Ammon's horn (tissue), 1 donor: ENCODE data around the gene KIF4B.
"Not testable (repeated sequence)": the region's sequence is repeated elsewhere in the genome, so short reads cannot be mapped to it uniquely, and the experiment has no call there.

ENCODE experiments used
- DNase-seq: peaks from one replicate; pipeline ENCODE4 v3.0.0-alpha.2; 2016; ENCODE audit warnings: low spot score

Gene KIF4B

GRCh38 chr5:155004138-155004744 is 9.3 kb upstream of the KIF4B start:
- peak; percentile 29 for DNase-seq

DNA sequence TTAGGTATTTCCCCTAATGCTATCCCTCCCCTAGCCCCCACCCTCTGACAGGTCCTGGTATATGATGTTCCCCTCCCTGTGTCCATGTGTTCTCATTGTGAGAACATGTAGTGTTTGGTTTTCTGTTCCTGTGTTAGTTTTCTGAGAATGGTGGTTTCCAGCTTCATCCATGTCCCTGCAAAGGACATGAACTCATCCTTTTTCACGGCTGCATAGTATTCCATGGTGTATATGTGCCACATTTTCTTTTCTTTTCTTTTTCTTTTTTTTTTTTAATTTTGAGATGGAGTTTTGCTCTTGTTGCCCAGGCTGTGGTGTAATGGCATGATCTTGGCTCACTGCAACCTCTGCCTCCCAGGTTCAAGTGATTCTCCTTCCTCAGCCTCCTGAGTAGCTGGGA is 7.3 kb upstream of the KIF4B start:
- DNase-seq = not testable (repeated sequence)

DNA sequence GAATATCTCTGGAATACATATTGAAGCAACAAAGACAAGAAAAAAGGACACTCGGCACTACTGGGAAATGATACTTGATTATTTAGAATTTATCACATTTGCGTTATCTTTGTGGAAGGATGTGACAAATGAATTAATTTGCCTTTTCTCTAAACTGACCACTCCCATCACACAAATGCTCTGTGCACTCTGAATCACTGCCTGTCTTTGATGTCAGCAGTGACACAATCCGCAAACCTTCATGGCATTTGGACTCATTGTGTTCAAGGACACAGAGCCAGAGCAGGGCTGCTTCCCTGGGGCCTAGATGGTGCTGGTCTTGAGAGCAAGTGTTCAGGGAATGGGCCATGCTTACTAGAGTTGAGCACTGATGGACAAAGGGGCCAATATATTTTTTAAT is 4.9 kb upstream of the KIF4B start:
- DNase-seq = no peak

DNA sequence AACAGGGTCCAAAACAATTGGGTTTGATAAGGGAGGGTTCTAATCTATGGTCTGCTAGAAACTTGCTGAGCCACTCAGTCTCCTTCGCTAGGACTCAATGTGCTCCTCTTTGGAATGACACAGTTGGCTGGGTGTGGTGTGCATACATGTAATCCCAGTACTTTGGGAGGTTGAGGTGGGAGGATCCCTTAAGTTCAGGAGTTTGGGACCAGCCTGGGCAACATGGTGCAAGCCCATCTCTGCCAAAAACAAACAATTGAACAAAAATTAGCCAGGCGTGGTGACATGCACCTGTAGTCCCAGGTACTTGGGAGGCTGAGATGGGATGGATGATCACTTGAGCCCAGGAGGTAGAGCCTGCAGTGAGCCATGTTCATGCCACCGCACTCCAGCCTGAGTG is 2.7 kb upstream of the KIF4B start:
- no peak for DNase-seq

DNA sequence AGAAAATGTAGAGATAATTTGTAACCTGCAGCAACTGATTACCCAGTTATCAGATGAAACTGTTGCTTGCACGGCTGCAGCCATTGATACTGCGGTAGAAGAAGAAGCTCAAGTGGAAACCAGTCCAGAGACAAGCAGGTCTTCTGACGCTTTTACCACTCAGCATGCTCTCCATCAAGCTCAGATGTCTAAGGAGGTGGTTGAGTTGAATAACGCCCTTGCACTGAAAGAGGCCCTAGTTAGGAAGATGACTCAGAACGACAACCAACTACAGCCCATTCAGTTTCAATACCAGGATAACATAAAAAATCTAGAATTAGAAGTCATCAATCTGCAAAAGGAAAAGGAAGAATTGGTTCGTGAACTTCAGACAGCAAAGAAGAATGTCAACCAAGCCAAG is 1.7 kb downstream of the KIF4B start:
- no peak for DNase-seq

DNA sequence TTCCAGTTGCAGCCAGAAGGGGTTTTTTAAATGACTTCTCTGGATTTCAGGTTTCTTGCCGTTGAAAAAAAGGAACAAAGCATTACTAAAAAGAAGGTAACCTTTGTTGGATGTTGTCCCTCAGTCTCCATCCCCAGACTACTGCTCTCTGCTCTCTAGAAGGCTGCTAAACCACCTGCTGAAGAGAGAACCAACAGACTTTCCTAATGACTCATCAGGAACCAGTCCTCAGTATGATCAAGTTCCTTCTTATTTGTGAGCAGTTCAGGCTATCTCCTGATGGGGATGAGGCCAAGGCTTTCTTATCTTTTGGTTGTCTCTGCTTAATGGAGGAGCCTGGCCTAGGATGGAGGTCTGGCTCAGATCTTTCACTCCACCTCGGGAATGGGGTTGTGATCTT is 4.1 kb downstream of the KIF4B start:
- DNase-seq = no peak

DNA sequence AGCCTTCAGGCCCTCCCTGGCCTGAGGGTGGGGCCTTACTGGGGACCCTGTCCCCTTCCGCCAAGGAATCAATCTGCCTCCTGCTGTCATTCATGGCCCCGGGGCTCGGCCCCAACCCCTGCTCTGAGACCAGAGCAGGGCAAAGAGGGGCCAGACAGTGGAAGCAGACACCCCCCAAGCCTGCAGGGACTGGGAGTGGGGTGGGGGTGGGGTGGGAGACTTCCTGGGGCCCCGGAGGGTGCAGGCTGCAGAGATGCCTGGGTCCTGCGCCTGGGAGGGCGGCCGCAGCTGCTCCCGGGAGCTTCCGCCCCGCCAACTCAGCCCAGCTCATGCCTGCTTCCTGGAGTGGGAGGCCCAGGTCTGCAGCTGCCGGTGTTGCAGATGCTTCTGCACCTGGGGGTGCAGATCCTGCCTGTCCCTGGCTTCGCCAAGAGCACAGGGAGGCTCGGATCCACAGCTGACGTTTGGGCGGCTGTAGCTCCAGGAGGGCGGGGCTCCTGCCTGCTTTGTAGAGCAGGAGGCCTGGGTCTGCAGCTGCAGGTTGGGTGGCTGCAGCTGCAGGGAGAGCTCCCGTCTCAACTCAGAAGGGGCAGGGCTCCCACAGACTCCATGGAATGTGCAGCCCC is 6.2 kb downstream of the KIF4B start:
- DNase-seq = no peak

- DNase-seq = no peak
These were observed 8.3 kb downstream of the KIF4B start for GRCh38 chr5:155021842-155022241.

DNA sequence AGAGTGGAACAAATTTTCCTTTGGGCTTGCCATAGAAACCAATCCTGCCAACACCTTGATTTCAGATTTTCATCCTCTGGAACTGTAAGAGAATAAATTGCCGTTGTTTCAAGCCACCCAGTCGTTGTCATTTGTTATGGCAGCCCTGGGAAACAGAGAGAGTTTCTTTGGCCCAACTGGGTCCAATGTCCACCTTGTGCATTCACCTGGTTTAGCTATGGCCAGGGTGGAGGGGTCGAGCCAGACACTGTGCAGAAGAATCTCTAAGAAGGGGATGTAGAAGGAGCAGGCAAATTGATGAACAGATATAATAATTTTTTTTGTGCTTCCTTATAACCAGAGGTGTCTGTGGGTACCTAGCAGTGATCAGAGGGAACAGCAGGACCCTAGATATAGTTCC is 9.8 kb downstream of the KIF4B start:
- no peak for DNase-seq

GRCh38 chr5:155024015-155024414 is 10.5 kb downstream of the KIF4B start:
- DNase-seq = peak; percentile 6

GRCh38 chr5:155025895-155026294 is 12.3 kb downstream of the KIF4B start:
- no peak for DNase-seq

DNA sequence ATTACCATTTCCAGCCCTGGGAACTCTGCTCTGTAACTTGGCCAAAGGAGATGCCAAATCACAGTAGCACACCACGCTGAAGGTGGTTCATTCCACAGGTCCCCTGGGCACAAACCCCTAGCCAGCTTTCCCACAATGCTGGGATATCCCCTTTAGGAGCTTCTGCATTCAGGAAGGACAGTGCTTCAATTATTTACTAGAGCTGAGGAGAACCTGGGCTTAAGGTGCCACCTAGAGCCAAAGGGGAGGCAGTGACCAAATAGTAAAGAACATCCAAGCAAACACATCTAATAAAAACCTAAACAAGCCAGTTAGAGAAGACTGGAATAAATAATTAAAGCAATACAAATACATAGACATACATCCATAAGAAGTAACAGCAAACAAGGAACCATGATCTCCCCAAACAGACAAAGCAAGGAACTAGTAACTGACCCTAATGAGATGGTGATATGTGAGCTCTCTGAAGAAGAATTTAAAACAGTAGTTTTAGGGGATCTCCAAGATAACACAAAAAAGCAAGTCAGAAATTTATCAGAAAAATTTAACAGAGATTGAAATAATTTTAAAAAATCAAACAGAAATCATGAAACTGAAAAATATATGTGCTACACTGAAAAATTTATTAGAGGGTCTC is 14.6 kb downstream of the KIF4B start:
- no peak for DNase-seq

GRCh38 chr5:155029240-155029639 is 15.7 kb downstream of the KIF4B start:
- no peak for DNase-seq

DNA sequence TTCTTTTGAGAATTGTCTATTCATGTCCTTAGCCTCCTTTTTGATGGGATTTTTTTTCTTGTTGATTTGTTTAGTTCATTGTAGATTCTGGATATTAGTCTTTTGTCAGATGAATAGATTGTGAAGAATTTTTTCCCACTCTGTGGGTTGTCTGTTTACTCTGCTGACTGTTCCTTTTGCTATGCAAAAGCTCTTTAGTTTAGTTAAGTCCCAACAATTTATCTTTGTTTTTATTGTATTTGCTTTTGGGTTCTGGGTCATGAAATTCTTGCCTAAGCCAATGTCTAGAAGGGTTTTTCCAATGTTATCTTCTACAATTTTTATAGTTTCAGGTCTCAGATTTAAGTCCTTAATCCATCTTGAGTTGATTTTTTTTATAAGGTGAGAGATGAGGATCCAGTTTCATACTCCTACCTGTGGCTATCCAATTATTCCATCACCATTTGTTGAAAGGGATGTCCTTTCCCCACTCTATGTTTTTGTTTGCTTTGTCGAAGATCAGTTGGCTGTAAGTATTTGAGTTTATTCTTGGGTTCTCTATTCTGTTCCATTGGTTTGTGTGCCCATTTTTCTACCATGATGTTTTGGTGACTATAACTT is 20.7 kb downstream of the KIF4B start:
- not testable (repeated sequence) for DNase-seq

GRCh38 chr5:155035087-155035486 is 21.5 kb downstream of the KIF4B start:
- DNase-seq = not testable (repeated sequence)

- DNase-seq = no peak
These were observed 27.6 kb downstream of the KIF4B start for GRCh38 chr5:155040984-155041653.

DNA sequence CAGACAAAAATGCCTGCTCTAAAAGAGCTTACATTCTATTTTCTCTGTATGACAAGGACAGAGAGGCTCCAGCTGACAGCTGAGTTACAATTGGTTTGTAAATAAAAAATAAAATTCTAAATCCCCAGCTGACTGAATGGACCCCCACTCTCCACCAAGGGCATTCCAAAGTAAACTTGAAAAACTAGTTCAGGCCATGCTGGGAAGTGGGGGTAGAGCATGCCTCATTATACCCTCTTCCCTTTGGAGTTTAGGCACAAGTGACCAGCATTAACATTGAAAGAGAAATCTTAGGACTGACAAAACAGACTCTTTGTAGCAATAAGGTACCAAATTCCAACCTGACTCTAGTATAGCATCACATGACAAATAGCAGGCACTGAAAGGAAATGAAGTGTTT is 31.0 kb downstream of the KIF4B start:
- no peak for DNase-seq

GRCh38 chr5:155046591-155046990 is 33.0 kb downstream of the KIF4B start:
- no peak for DNase-seq

DNA sequence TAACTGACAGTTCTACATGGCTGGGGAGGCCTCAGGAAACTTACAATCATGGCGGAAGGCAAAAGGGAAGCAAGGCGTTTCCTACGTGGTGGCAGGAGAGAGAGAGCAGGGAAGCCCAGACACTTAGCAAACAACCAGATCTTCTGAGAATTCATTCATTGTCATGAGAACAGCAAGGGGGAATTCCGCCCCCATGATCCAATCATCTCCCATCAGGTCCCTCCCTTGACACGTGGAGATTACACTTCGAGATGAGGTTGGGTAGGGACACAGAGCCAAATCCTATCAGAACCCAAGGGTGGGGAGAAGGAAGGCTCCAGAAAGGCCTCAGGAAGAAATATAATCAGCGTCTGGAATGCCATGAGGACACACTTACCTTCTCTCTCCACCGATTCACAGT is 34.3 kb downstream of the KIF4B start:
- DNase-seq = no peak

DNA sequence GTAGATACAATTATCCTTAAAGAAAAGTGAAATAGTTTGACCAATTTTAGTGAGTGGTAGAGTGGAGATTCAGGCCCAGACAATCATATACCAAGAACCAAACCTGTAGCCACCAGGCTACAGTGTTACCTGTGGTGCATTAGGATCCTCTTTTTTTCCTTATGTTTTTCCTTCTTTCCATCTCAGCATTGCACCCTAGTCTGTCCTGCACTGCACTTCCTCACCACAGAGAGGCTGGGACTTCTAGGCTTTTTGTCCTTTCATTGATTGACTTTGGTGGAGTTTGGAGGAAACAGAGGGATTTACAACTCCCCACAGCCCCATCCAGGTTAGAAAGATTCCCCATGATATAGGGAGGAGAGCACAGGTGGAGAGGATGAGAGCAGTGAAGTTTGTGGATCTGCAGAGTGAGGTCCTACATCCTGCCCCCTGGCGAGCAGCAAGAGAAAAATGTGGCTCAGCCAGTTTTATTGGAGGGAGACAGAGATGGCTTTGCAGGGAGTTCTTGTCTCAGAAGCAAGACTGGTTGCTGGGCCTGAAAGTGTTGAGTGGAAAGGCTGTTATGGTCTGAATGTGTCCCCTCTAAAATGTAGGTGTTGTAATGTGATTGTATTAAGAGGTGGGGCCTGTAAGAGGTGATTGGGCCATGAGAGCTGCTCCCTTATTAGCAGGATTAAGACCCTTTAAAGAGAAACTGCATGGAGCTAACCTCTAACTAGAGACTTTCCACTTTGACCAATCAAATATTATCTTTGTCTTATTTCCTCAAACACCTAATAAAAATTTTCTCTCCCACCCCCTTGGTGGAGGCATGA is 36.2 kb downstream of the KIF4B start:
- DNase-seq = no peak

GRCh38 chr5:155050384-155051019 is 36.9 kb downstream of the KIF4B start:
- no peak for DNase-seq
